Upper lobe of right lung (tissue), 1 donor: ENCODE measurements around the gene PCDH10. TPM values are rescaled to one million over a fixed set of nuclear protein-coding genes. Genes with fewer than 3 reads are reported as not detected.

ENCODE experiments used
- ATAC-seq: fragments of 200-7000 bp; cut with Tn5 transposase; one replicate; pipeline ENCODE4 v1.9.1; 2020; ENCODE audit warnings: mild to moderate bottlenecking, moderate library complexity
- DNase-seq: peaks from one replicate; pipeline ENCODE4 v3.0.0-alpha.2; 2020
- H3K27ac ChIP-seq: fragments of 200-600 bp; one replicate; pipeline ENCODE4 v1.8.0; 2022
- H3K27me3 ChIP-seq: fragments of 200-600 bp; one replicate; pipeline ENCODE4 v1.8.0; 2022; ENCODE audit warnings: mild to moderate bottlenecking
- H3K36me3 ChIP-seq: fragments of 200-600 bp; one replicate; pipeline ENCODE4 v1.8.0; 2022
- H3K4me1 ChIP-seq: fragments of 200-600 bp; one replicate; pipeline ENCODE4 v1.8.0; 2022
- H3K4me3 ChIP-seq: fragments of 200-600 bp; one replicate; pipeline ENCODE4 v1.8.0; 2022; ENCODE audit warnings: mild to moderate bottlenecking
- H3K9me3 ChIP-seq: fragments of 200-600 bp; one replicate; pipeline ENCODE4 v1.8.0; 2022
- intact Hi-C: fragments of 100-400 bp; cut with DNase I; formaldehyde crosslinking; loops from one replicate; pipeline ENCODE4 v1.11.0; 2022
- long read RNA-seq: library from polyadenylated mRNA; unstranded; transcript quantifications from one replicate; pipeline ENCODE4 v2.0.0, GENCODE V29; 2021
- total RNA-seq: library from RNA; stranded (reverse); fragmentation: NEBNext Ultra II Directional; extraction: Animal tissue kit (Norgen Biotek cat#: 25700); gene quantifications from one replicate; pipeline ENCODE4 v1.2.1, GENCODE V29; 2021
- TF ChIP-seq, protein P1 (sequence below): fragments of 200-600 bp; IDR thresholded peaks from one replicate; pipeline ENCODE4 v1.8.0; 2022; ENCODE audit warnings: antibody characterized with exemption
- donor health status: DM: no; HTN: yes; CAD: no; lungs with severe emphysema.

The PCDH10 gene, protein sequence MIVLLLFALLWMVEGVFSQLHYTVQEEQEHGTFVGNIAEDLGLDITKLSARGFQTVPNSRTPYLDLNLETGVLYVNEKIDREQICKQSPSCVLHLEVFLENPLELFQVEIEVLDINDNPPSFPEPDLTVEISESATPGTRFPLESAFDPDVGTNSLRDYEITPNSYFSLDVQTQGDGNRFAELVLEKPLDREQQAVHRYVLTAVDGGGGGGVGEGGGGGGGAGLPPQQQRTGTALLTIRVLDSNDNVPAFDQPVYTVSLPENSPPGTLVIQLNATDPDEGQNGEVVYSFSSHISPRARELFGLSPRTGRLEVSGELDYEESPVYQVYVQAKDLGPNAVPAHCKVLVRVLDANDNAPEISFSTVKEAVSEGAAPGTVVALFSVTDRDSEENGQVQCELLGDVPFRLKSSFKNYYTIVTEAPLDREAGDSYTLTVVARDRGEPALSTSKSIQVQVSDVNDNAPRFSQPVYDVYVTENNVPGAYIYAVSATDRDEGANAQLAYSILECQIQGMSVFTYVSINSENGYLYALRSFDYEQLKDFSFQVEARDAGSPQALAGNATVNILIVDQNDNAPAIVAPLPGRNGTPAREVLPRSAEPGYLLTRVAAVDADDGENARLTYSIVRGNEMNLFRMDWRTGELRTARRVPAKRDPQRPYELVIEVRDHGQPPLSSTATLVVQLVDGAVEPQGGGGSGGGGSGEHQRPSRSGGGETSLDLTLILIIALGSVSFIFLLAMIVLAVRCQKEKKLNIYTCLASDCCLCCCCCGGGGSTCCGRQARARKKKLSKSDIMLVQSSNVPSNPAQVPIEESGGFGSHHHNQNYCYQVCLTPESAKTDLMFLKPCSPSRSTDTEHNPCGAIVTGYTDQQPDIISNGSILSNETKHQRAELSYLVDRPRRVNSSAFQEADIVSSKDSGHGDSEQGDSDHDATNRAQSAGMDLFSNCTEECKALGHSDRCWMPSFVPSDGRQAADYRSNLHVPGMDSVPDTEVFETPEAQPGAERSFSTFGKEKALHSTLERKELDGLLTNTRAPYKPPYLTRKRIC
- 0.41 TPM for total RNA-seq
- long read RNA-seq, result 0 reads

DNA sequence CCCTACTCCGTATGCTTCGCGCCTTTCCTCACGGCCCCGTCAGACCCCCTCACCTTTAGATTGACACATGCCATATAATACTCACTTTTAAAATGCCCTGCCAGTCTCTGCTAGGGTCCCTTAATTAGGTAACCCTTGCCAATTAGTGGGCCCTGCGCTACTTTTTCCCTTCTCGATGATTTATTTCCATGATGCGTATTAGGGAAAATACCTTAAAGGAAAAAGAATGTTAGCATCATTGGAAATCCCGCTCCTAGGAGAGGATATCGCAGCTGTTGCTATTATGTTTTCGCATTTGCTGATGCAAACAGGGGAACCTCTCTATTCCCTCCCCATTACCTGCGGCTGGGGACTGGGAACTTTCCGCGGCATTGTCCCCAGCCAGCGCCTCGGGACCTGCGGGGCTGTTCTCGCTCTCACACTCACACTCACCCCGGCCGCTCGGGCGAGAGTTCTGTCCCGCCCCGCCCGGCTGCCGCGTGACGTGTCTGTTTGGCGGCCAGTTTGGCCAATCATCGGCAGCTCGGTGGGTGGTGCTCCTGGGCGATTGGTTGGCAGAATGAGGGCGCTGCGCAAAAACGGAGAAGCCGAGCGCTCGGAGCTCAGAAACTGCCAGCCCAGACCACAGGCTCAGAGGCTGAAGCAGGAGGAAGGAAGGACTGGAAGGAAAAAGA is at the start of gene PCDH10:
PCDH10 (plus strand) TSS at position 605 of the 674 bp plus-strand sequence. CDS start 847 bp downstream, outside the sequence.
- peak; percentile 90 for DNase-seq
- Histone ChIP-seq H3K9me3 (no peaks in the 10 kb centered on the region), H3K27me3 (peaks cover 87% of the 10 kb centered on the region), H3K4me1 (peaks cover 55% of the 10 kb centered on the region), H3K27ac (no peak within 1 kb of the TSS), H3K4me3 (peak within 1 kb of the TSS; percentile 50), H3K36me3 (no peaks in the 10 kb centered on the region)
- peak; percentile 95 for ATAC-seq
- TF ChIP-seq, protein P1, sequence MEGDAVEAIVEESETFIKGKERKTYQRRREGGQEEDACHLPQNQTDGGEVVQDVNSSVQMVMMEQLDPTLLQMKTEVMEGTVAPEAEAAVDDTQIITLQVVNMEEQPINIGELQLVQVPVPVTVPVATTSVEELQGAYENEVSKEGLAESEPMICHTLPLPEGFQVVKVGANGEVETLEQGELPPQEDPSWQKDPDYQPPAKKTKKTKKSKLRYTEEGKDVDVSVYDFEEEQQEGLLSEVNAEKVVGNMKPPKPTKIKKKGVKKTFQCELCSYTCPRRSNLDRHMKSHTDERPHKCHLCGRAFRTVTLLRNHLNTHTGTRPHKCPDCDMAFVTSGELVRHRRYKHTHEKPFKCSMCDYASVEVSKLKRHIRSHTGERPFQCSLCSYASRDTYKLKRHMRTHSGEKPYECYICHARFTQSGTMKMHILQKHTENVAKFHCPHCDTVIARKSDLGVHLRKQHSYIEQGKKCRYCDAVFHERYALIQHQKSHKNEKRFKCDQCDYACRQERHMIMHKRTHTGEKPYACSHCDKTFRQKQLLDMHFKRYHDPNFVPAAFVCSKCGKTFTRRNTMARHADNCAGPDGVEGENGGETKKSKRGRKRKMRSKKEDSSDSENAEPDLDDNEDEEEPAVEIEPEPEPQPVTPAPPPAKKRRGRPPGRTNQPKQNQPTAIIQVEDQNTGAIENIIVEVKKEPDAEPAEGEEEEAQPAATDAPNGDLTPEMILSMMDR, result no peak
- intact Hi-C loops, result no loop called here

DNA sequence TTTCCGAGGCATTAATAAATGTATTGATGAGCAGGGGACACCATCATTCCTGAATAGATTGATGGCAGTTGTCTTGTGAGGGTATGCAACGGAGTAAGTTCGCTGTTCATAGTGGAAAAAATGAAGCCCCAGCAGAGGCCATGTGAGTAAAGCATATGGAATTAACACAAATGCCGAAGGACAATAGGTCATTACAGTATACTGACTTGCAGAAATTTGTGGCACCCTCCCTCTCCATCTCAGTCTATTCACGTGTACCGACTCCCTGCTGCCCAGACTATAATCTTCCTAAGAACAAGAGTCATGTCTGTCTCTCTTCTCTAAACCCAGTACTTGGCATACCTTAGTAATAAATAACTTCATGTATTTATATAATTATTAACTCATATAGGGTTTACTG is 47.1 kb upstream of the PCDH10 start:
- Histone ChIP-seq H3K9me3 (no peaks in the 10 kb centered on the region), H3K36me3 (no peaks in the 10 kb centered on the region), H3K27me3 (no peaks in the 10 kb centered on the region), H3K27ac (no peak overlapping the region), H3K4me1 (no peaks in the 10 kb centered on the region), H3K4me3 (no peak overlapping the region)
- intact Hi-C loops, result no loop called here
- ATAC-seq (no peak), DNase-seq (no peak)
- TF ChIP-seq, protein P1, result no peak

DNA sequence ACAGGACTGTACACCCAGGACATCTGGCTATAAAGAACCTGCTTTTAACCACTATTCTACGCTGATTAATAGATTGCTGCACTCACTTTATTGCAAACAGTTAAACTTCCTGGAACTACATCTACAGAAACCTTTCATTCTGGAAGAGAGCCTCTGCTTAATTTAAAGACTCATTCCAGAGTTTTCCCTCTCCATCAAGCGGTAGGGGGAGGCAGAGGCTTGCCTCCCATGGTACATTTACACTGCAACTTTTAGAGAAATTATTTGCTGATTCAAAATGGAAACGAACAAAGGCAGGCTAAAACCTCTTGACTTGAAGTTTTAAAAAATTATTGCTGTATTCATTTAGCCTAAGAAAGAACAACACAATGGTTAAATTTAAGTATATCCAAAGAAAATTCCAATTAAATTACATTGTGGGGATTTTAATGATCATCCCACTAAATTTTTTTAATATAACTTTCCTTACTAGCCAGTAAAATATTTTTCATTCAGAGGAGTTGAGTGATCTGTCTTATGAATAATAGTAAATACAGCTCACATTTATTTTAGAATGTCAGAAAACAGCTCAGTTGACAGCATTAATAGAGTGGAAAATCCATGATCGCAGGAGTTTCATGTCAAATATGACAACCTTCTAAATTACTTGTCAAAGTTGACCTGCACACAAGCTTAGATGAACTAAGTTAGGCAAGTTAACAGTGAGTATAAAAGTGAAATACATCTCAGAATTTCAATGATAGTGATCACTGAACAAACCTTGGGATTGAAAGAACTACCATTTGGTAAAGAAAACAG is 46.3 kb upstream of the PCDH10 start:
- Histone ChIP-seq H3K4me3 (no peak overlapping the region), H3K9me3 (no peaks in the 10 kb centered on the region), H3K36me3 (no peaks in the 10 kb centered on the region), H3K27ac (no peak overlapping the region), H3K4me1 (no peaks in the 10 kb centered on the region), H3K27me3 (no peaks in the 10 kb centered on the region)
- intact Hi-C loops, result no loop called here
- DNase-seq (no peak), ATAC-seq (no peak)
- TF ChIP-seq, protein P1, result no peak

DNA sequence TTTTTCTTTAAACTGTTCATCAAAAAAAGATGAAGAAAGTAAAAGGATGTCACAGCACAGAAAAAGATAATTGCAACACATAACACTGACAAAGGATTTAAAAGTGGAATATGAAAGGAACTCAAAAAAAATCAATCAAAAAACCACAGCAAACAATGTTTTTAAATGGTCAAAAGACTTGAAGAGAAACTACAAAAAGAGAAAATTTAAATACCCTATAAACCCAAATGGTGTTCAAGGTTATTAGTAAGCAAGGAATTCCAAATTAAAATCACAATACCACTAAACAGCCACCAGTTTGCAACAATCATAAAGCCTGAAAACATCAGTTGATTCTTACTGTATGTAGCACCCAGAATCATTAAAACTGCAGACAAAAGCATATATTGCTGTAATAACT is 36.5 kb upstream of the PCDH10 start:
- Histone ChIP-seq H3K9me3 (no peaks in the 10 kb centered on the region), H3K27me3 (no peaks in the 10 kb centered on the region), H3K4me3 (no peak overlapping the region), H3K4me1 (no peaks in the 10 kb centered on the region), H3K36me3 (no peaks in the 10 kb centered on the region), H3K27ac (no peak overlapping the region)
- TF ChIP-seq, protein P1, result no peak
- intact Hi-C loops, result no loop called here
- ATAC-seq (no peak), DNase-seq (no peak)

DNA sequence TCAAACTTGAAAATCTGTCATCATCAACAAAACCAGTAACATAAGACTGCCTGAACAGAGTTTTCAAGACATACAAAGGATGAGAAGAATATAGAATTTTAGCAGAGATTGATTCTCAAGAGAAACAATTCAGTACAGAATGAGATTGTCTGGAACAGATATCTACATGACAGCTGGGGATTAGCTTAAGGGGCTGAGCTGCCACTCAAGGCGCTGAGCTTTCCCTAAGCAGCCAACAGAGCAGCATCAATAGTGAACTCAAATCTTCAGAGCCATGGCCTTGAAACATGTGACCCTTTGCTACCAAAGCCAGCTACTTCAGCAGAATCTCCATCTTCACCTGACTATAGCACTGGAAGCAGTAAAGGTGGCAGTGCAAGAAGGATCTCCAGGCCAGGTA is 24.3 kb upstream of the PCDH10 start:
- no peaks in the 10 kb centered on the region for H3K27me3 ChIP-seq
- TF ChIP-seq, protein P1, result no peak
- intact Hi-C loops, result no loop called here
- DNase-seq (no peak), ATAC-seq (no peak)
- no peak overlapping the region for H3K4me3 ChIP-seq
- H3K27ac ChIP-seq, result no peak overlapping the region
- no peaks in the 10 kb centered on the region for H3K9me3 ChIP-seq
- H3K4me1 ChIP-seq, result no peaks in the 10 kb centered on the region
- no peaks in the 10 kb centered on the region for H3K36me3 ChIP-seq
